MM.1S (cell line): Measurements from ENCODE around the gene VEZT.
A peak's percentile ranks its signal among the peaks of the same experiment; 100 is the strongest.

Source experiments
- DNase-seq: peaks from one replicate; pipeline ENCODE4 v3.0.0-alpha.2; 2015
- H2AFZ ChIP-seq: fragments of 300-600 bp; sonication (generic); 2 replicates; pipeline ENCODE4 v1.6.0; 2016; ENCODE audit warnings: antibody characterized with exemption, low read length
- H3F3A ChIP-seq: fragments of 300-600 bp; sonication (generic); 2 replicates; pipeline ENCODE4 v1.6.1; 2016; ENCODE audit warnings: mild to moderate bottlenecking, antibody characterized with exemption, low read length, moderate library complexity, mixed read lengths; ENCODE audit not compliant: insufficient read depth
- H3K27ac ChIP-seq: fragments of 300-600 bp; sonication (generic); 2 replicates; pipeline ENCODE4 v1.5.1; 2016; ENCODE audit warnings: mild to moderate bottlenecking, low read length
- H3K27me3 ChIP-seq: fragments of 300-600 bp; sonication (generic); replicated peaks from 2 replicates; pipeline ENCODE4 v1.6.0; 2016; ENCODE audit warnings: low read length; ENCODE audit not compliant: insufficient read depth
- H3K36me3 ChIP-seq: fragments of 300-600 bp; sonication (generic); replicated peaks from 2 replicates; pipeline ENCODE4 v1.6.1; 2016; ENCODE audit warnings: mild to moderate bottlenecking, low read length, mixed read lengths; ENCODE audit not compliant: insufficient read depth
- H3K4me1 ChIP-seq: fragments of 300-600 bp; sonication (generic); 2 replicates; pipeline ENCODE4 v1.6.1; 2016; ENCODE audit warnings: low read length, mixed read lengths
- H3K4me2 ChIP-seq: fragments of 300-600 bp; sonication (generic); 2 replicates; pipeline ENCODE4 v1.6.0; 2016; ENCODE audit warnings: low read depth, low read length
- H3K4me3 ChIP-seq: fragments of 300-600 bp; sonication (generic); 2 replicates; pipeline ENCODE4 v1.5.1; 2016; ENCODE audit warnings: low read length, mixed read lengths
- H3K79me2 ChIP-seq: fragments of 300-600 bp; sonication (generic); 2 replicates; pipeline ENCODE4 v1.6.1; 2016; ENCODE audit warnings: mixed run types, low read length, mixed read lengths
- H3K9ac ChIP-seq: fragments of 300-600 bp; sonication (generic); 2 replicates; pipeline ENCODE4 v1.6.1; 2016; ENCODE audit warnings: low read length, mixed read lengths
- H3K9me2 ChIP-seq: fragments of 300-600 bp; sonication (generic); replicated peaks from 2 replicates; pipeline ENCODE4 v1.6.1; 2016; ENCODE audit warnings: mild to moderate bottlenecking, low read length, mixed read lengths; ENCODE audit not compliant: insufficient read depth
- H3K9me3 ChIP-seq: fragments of 300-600 bp; sonication (generic); replicated peaks from 2 replicates; pipeline ENCODE4 v1.6.1; 2016; ENCODE audit warnings: mild to moderate bottlenecking, low read length, mixed read lengths; ENCODE audit not compliant: insufficient read depth
- H4K20me1 ChIP-seq: fragments of 300-600 bp; sonication (generic); 2 replicates; pipeline ENCODE4 v1.6.1; 2016; ENCODE audit warnings: mild to moderate bottlenecking, low read length, moderate library complexity, mixed read lengths; ENCODE audit not compliant: insufficient read depth
- CTCF ChIP-seq: fragments of 300-600 bp; sonication (generic); IDR thresholded peaks from 2 replicates; pipeline ENCODE4 v1.5.1; 2016; ENCODE audit warnings: antibody characterized with exemption, low read length, mixed read lengths
- EZH2 ChIP-seq: fragments of 300-600 bp; sonication (generic); optimal IDR thresholded peaks from 2 replicates; pipeline ENCODE3; 2017; ENCODE audit warnings: low read depth, mild to moderate bottlenecking, antibody characterized with exemption, low read length, mixed read lengths
- EZH2phosphoT487 ChIP-seq: fragments of 300-600 bp; sonication (generic); IDR thresholded peaks from 2 replicates; pipeline ENCODE4 v1.6.1; 2018; ENCODE audit warnings: antibody characterized with exemption, low read length

VEZT gene

GRCh38 chr12:95215949-95216348, 1.7 kb upstream of the VEZT start:
- Histone ChIP-seq H3K79me2 (peaks cover 33% of the 10 kb centered on the region), H3K27ac (no peak overlapping the region)

DNA sequence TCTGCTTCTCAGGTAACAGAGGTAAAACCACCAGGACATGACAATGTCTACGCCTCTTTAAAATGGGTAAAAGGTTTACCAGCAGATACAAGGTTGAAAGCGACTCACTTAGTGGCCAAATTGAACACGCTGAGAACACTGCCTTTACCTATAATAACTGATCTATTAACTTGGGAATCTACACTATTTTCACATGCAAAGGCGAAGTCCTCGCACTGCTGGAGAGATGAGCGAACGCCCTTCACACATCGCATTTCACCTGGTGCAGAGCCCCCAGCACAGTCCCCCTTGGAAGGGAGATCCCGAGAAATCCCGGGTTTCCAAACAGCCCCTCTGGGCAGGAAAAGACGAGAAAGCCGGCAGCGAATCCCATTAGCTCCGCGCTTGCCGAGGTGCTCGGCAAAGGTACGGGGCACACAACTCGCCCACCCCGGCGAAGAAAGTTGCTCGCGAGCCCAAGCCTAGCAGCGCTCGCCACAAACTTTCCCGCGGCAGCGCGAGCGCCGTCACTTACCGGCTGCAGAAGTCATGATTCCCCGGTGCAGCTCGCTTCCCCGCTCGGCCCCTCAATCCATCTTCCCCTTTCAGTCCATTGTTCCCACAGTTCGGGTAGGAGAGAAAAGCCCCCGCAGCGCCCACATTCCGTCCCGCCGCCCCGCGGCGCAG, 763 bp upstream of the VEZT start:
- TF ChIP-seq CTCF (no peak), EZH2 (no peak), EZH2phosphoT487 (no peak)
- peak overlapping the region; percentile 69 for H3K4me3 ChIP-seq
- H3K4me1 ChIP-seq, result peaks cover 14% of the 10 kb centered on the region
- no peaks in the 10 kb centered on the region; the same call in 1 of the 2 replicates for H3K36me3 ChIP-seq
- DNase-seq, result peak; percentile 26
- peak overlapping the region; percentile 42; the same call in 1 of the 2 replicates for H3K9ac ChIP-seq
- H3K27me3 ChIP-seq, result no peaks in the 10 kb centered on the region
- peaks cover 8% of the 10 kb centered on the region for H3F3A ChIP-seq
- H4K20me1 ChIP-seq, result 0 out of 2 replicates have a peak, but pooled peaks cover 3% of the 10 kb centered on the region
- peak overlapping the region; percentile 47; the same call in 1 of the 2 replicates for H3K27ac ChIP-seq
- H3K4me2 ChIP-seq, result peak overlapping the region; percentile 78
- H3K9me3 ChIP-seq, result no peaks in the 10 kb centered on the region
- peaks cover 42% of the 10 kb centered on the region for H3K79me2 ChIP-seq
- peak overlapping the region; percentile 71 for H2AFZ ChIP-seq
- no peaks in the 10 kb centered on the region for H3K9me2 ChIP-seq

More at GRCh38 chr12:95215949-95216348, 1.7 kb upstream of the VEZT start:
- no peak for DNase-seq
- no peak overlapping the region for H3K9ac ChIP-seq
- TF ChIP-seq EZH2phosphoT487 (no peak), CTCF (no peak), EZH2 (no peak)
- H3K27me3 ChIP-seq, result no peaks in the 10 kb centered on the region
- peak overlapping the region; percentile 69; the same call in 1 of the 2 replicates for H3K4me3 ChIP-seq
- peaks cover 14% of the 10 kb centered on the region for H3K4me1 ChIP-seq
- 0 out of 2 replicates have a peak, but pooled peaks cover 3% of the 10 kb centered on the region for H4K20me1 ChIP-seq
- peak overlapping the region; percentile 78 for H3K4me2 ChIP-seq
- H3F3A ChIP-seq, result peaks cover 8% of the 10 kb centered on the region
- no peak overlapping the region for H2AFZ ChIP-seq
- no peaks in the 10 kb centered on the region; the same call in 1 of the 2 replicates for H3K36me3 ChIP-seq
- no peaks in the 10 kb centered on the region for H3K9me2 ChIP-seq
- H3K9me3 ChIP-seq, result no peaks in the 10 kb centered on the region

DNA sequence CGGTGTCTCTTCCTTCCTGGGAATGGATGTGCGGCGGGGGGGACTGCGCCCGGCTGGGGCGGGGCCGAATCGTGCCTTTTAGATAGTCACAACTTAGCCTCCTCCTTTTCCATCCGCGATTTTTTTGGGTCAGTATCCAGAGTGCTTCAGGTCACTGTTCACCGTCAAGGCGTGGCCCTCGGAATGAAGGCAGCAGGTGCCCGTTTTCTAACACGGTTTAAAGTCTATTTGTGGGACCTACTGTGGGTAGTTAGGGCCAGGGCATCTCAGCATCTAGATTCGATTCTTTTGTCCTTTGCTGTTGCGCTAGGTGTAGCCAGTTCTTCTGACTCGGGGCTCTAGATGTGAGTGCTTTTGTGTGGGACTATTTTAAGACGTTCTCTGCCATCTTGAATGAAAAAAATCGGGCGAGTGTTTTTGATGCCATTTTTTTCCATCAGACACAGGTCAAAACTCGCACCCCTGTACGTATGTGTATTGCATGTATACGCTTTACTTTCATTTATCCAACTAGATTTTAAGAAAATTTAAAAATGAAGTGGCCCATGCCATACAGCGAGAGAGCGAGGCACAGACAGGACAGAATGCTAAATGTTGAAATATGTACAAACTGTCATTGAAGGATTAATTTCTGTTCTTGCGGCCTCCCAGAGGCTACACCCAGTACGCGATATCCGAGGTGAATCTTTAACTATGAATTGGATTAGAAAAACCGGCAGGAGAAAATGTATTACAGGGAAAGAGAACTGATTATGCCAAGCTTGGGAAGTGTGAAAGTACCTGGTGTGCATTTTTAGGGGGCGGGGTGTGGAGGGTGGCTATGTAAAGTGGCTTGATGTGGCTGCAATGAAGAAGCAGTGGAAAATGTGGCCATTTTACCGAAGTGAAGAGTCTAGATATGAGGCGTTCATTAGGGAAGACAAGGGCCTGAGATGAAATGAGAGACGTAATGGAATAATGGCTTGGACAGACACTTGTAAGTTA, 835 bp downstream of the VEZT start:
- Histone ChIP-seq H3K9me2 (no peaks in the 10 kb centered on the region), H3K9ac (peak overlapping the region; percentile 81), H3K27ac (peak overlapping the region; percentile 65), H3F3A (peaks cover 8% of the 10 kb centered on the region), H3K9me3 (no peaks in the 10 kb centered on the region), H4K20me1 (peaks cover 9% of the 10 kb centered on the region; the same call in 1 of the 2 replicates), H3K4me1 (peaks cover 14% of the 10 kb centered on the region), H3K4me2 (peak overlapping the region; percentile 91), H3K4me3 (peak overlapping the region; percentile 75), H2AFZ (peak overlapping the region; percentile 55), H3K79me2 (peaks cover 58% of the 10 kb centered on the region), H3K36me3 (no peaks in the 10 kb centered on the region; the same call in 1 of the 2 replicates), H3K27me3 (no peaks in the 10 kb centered on the region)
- DNase-seq, result peak; percentile 57
- TF ChIP-seq EZH2phosphoT487, result no peak
- no peak for TF ChIP-seq CTCF
